Endodermal cell (in vitro differentiated cells): Measurements from ENCODE around the gene KRTAP4-11. TPM values are rescaled to one million over a fixed set of nuclear protein-coding genes. Genes with fewer than 3 reads are reported as not detected.
"Not testable (repeated sequence)": the region's sequence is repeated elsewhere in the genome, so short reads cannot be mapped to it uniquely, and the experiment has no call there.

ENCODE experiments used
- DNase-seq: peaks from one replicate; pipeline ENCODE4 v3.0.0-alpha.2; 2017
- H3K27ac ChIP-seq: 2 replicates; pipeline ENCODE4 v1.5.1; 2013; ENCODE audit warnings: mild to moderate bottlenecking, low read depth, low read length, moderate library complexity
- H3K27me3 ChIP-seq: 2 replicates; pipeline ENCODE4 v1.6.1; 2013; ENCODE audit warnings: mild to moderate bottlenecking, low read length, moderate library complexity; ENCODE audit not compliant: insufficient read depth, control insufficient read depth, poor library complexity, severe bottlenecking
- H3K36me3 ChIP-seq: 2 replicates; pipeline ENCODE4 v1.7.0; 2013; ENCODE audit warnings: mild to moderate bottlenecking, low read length, moderate library complexity; ENCODE audit not compliant: control insufficient read depth, insufficient read depth
- H3K4me1 ChIP-seq: one replicate; pipeline ENCODE4 v1.7.0; 2013; ENCODE audit warnings: low read length; ENCODE audit not compliant: control insufficient read depth, insufficient read depth
- H3K4me3 ChIP-seq: 2 replicates; pipeline ENCODE4 v1.5.1; 2013; ENCODE audit warnings: mild to moderate bottlenecking, low read length, moderate library complexity
- H3K9ac ChIP-seq: 2 replicates; pipeline ENCODE4 v1.6.1; 2013; ENCODE audit warnings: mild to moderate bottlenecking, low read length, moderate library complexity; ENCODE audit not compliant: poor library complexity, severe bottlenecking; ENCODE audit errors: extremely low read depth
- H3K9me3 ChIP-seq: 2 replicates; pipeline ENCODE4 v1.6.1; 2013; ENCODE audit warnings: mild to moderate bottlenecking, low read length, moderate library complexity; ENCODE audit not compliant: control insufficient read depth
- H3K27ac Mint-ChIP-seq: 2 replicates; pipeline ENCODE4 v1.8.0; 2020; ENCODE audit warnings: mixed read lengths
- H3K27me3 Mint-ChIP-seq: 2 replicates; pipeline ENCODE4 v1.8.0; 2021; ENCODE audit warnings: mild to moderate bottlenecking, mixed read lengths; ENCODE audit not compliant: insufficient read depth
- H3K36me3 Mint-ChIP-seq: 2 replicates; pipeline ENCODE4 v1.8.0; 2020; ENCODE audit warnings: low read depth, mixed read lengths
- H3K4me1 Mint-ChIP-seq: 2 replicates; pipeline ENCODE4 v1.8.0; 2020; ENCODE audit warnings: mixed read lengths
- H3K4me3 Mint-ChIP-seq: 2 replicates; pipeline ENCODE4 v1.8.0; 2020; ENCODE audit warnings: mild to moderate bottlenecking, moderate library complexity, mixed read lengths
- H3K9me3 Mint-ChIP-seq: 2 replicates; pipeline ENCODE4 v1.8.0; 2020; ENCODE audit warnings: mild to moderate bottlenecking, mixed read lengths
- WGBS, 2 experiments: methylation state at CpG; one replicate each; pipeline versions ENCODE4 v1.1.5 to v1.1.7; 2013; ENCODE audit warnings: missing lambda C conversion rate in 2 of 2, mixed read lengths in 1 of 2; ENCODE audit not compliant: insufficient coverage in 1 of 2, insufficient read length in 1 of 2; 5-methylcytosine and 5-hydroxymethylcytosine counted together
- total RNA-seq, 2 donors: library from RNA; stranded (reverse); fragmentation: NEBNext Ultra II Directional in 1 of 2; extraction: Animal tissue kit (Norgen Biotek cat#: 25700) in 1 of 2; gene quantifications; 2 replicates in 1 of 2; 3 replicates in 1 of 2; pipeline ENCODE4 v1.2.1, GENCODE V29; 2021
- TF ChIP-seq, protein P1 (sequence below): fragments of 200-600 bp; sonication (generic); conservative IDR thresholded peaks from 2 replicates; pipeline ENCODE4 v1.5.0; 2021; ENCODE audit warnings: antibody characterized with exemption, mild to moderate bottlenecking

The KRTAP4-11 gene
- total RNA-seq, 2 donors from 2014 or later: not detected

DNA sequence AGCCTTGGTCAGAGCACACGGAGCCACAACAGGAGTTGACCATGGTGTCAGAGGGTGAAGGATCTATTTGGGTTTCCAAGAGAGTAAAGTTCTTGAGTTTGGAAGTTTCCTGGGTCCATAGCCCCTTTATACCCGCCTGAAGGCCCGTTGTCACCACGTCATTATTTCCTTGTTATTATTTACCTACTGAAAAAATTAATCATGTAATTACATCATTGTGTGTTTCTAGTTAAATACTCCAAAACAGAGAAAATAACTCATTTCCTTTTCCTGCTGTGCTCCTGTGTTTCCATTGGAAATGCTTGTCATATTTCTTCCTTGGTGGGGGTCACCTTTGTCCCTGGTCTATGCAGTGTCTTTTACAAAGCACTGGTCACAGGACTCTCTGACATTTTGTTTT, 20.1 kb downstream of the KRTAP4-11 start, which contains the start of gene KRTAP4-8:
Gene KRTAP4-8, minus strand, starts transcription at position 101 of the 400 bp plus-strand sequence. Its CDS starts 58 bp downstream, at position 43.
- Histone ChIP-seq H3K9ac (no peak within 1 kb of the TSS), H3K27me3 (no peaks in the 10 kb centered on the region), H3K27ac (no peak within 1 kb of the TSS), H3K9me3 (peaks cover 4% of the 10 kb centered on the region), H3K4me1 (no peaks in the 10 kb centered on the region), H3K36me3 (no peaks in the 10 kb centered on the region), H3K4me3 (no peak within 1 kb of the TSS)
- Mint-ChIP-seq H3K27ac (no peak within 1 kb of the TSS), H3K4me3 (no peak within 1 kb of the TSS), H3K4me1 (no peaks in the 10 kb centered on the region), H3K9me3 (peaks cover 10% of the 10 kb centered on the region), H3K36me3 (no peaks in the 10 kb centered on the region), H3K27me3 (peaks cover 3% of the 10 kb centered on the region)
- 85% methylated on average over 1 of the region's 4 CpGs; no CpG with 5 or more reads in 1 of the 2 experiments for WGBS, 2 experiments
- DNase-seq: no peak
- TF ChIP-seq, protein P1, sequence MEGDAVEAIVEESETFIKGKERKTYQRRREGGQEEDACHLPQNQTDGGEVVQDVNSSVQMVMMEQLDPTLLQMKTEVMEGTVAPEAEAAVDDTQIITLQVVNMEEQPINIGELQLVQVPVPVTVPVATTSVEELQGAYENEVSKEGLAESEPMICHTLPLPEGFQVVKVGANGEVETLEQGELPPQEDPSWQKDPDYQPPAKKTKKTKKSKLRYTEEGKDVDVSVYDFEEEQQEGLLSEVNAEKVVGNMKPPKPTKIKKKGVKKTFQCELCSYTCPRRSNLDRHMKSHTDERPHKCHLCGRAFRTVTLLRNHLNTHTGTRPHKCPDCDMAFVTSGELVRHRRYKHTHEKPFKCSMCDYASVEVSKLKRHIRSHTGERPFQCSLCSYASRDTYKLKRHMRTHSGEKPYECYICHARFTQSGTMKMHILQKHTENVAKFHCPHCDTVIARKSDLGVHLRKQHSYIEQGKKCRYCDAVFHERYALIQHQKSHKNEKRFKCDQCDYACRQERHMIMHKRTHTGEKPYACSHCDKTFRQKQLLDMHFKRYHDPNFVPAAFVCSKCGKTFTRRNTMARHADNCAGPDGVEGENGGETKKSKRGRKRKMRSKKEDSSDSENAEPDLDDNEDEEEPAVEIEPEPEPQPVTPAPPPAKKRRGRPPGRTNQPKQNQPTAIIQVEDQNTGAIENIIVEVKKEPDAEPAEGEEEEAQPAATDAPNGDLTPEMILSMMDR: no peak

GRCh38 chr17:41096055-41096454, 22.1 kb downstream of the KRTAP4-11 start:
- H3K27ac Mint-ChIP-seq: no peak overlapping the region
- DNase-seq: no peak
- no peak overlapping the region for H3K4me3 Mint-ChIP-seq
- Histone ChIP-seq H3K9me3 (peaks cover 15% of the 10 kb centered on the region), H3K27me3 (no peaks in the 10 kb centered on the region), H3K4me1 (no peaks in the 10 kb centered on the region), H3K27ac (no peak overlapping the region), H3K36me3 (no peaks in the 10 kb centered on the region), H3K4me3 (no peak overlapping the region), H3K9ac (no peak overlapping the region)
- peaks cover 21% of the 10 kb centered on the region for H3K9me3 Mint-ChIP-seq
- H3K36me3 Mint-ChIP-seq: no peaks in the 10 kb centered on the region
- no peaks in the 10 kb centered on the region for H3K4me1 Mint-ChIP-seq
- TF ChIP-seq, protein P1: no peak
- WGBS, 2 experiments: 97% methylated on average over 4 to 7 of the region's 7 CpGs
- H3K27me3 Mint-ChIP-seq: peaks cover 3% of the 10 kb centered on the region

DNA sequence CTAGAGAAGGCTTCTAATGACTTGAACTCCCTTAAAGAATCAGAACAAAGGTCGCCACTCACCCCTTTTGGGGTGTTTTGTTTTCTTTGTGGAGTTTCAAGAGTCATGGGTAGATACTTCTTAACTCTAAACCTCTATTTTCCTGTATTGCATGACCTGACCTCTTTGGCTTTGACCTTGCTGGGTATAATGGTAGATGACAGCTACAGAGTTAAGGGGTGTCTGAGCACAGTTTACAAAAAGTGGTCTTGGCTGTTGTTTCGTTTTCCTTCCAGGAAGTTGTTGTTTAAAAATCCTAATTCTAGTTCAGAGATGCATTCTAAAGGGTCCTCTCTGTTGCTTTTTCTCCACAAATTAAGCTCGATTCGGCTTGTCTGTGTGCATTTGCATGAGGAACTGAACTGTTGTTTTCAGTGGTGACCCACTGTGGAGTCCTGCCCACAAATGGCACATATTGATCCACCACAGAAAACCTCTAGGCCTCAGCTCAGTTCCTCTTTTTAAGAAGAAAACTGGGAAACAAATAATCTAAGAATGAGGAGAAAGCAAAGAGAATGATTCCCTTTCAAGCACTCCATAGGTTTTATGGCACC, 29.3 kb downstream of the KRTAP4-11 start:
- H3K27ac ChIP-seq, H3K4me3 ChIP-seq, H3K4me3 Mint-ChIP-seq, H3K4me1 Mint-ChIP-seq, H3K4me1 ChIP-seq, H3K36me3 ChIP-seq, H3K27me3 ChIP-seq, H3K9ac ChIP-seq, H3K27ac Mint-ChIP-seq, DNase-seq, H3K36me3 Mint-ChIP-seq, H3K27me3 Mint-ChIP-seq: not testable (repeated sequence)
- peaks cover 17% of the 10 kb centered on the region for H3K9me3 ChIP-seq
- H3K9me3 Mint-ChIP-seq: peaks cover 21% of the 10 kb centered on the region
- 40 to 74% methylated on average over 1 to 3 of the region's 4 CpGs for WGBS, 2 experiments

GRCh38 chr17:41084100-41084856, 33.9 kb downstream of the KRTAP4-11 start, which contains the start of gene KRTAP4-7:
TSS of gene KRTAP4-7 (plus strand) at chr17:41084150. CDS start at chr17:41084207, 57 bp downstream.
- not testable (repeated sequence) for H3K27me3 ChIP-seq, H3K27me3 Mint-ChIP-seq, H3K36me3 ChIP-seq, H3K27ac ChIP-seq, H3K9ac ChIP-seq, H3K9me3 ChIP-seq, H3K27ac Mint-ChIP-seq, H3K4me1 Mint-ChIP-seq, H3K4me1 ChIP-seq, H3K4me3 ChIP-seq, H3K36me3 Mint-ChIP-seq, H3K4me3 Mint-ChIP-seq, H3K9me3 Mint-ChIP-seq, DNase-seq
- WGBS, 2 experiments: 70 to 88% methylated on average over 3 to 13 of the region's 14 CpGs

GRCh38 chr17:41083427-41083826, 34.7 kb downstream of the KRTAP4-11 start:
- H3K27me3 Mint-ChIP-seq, H3K9ac ChIP-seq, H3K27ac Mint-ChIP-seq: not testable (repeated sequence)

More at GRCh38 chr17:41083427-41083826, 34.7 kb downstream of the KRTAP4-11 start:
- not testable (repeated sequence) for H3K36me3 Mint-ChIP-seq, H3K4me3 ChIP-seq, H3K27ac ChIP-seq, DNase-seq, H3K9me3 ChIP-seq, H3K36me3 ChIP-seq, H3K4me1 ChIP-seq, H3K4me3 Mint-ChIP-seq, H3K9me3 Mint-ChIP-seq, H3K27me3 ChIP-seq, H3K4me1 Mint-ChIP-seq
- 40 to 67% methylated on average over 1 of the region's 2 CpGs for WGBS, 2 experiments
